HepG2 (cell line): ENCODE results near the gene FOXK2. TPM values are rescaled to one million over a fixed set of nuclear protein-coding genes. Genes with fewer than 3 reads are reported as not detected.
A peak's percentile ranks its signal among the peaks of the same experiment; 100 is the strongest.

Experiments
- AHR ChIP-seq: IDR thresholded peaks from 2 replicates; pipeline ENCODE4 v1.6.1; 2018; ENCODE audit warnings: missing genetic modification reagents, missing compliant biosample characterization
- NFRKB ChIP-seq: fragments of 450-650 bp; IDR thresholded peaks from 2 replicates; pipeline ENCODE4 v1.6.1; 2017
- NR2C2 ChIP-seq: sonication (generic); formaldehyde crosslinking; IDR thresholded peaks from 2 replicates; pipeline ENCODE4 v1.4.0; 2020; ENCODE audit warnings: missing genetic modification reagents, mild to moderate bottlenecking, moderate library complexity, borderline replicate concordance
- RAD51 ChIP-seq: fragments of 450-650 bp; IDR thresholded peaks from 2 replicates; pipeline ENCODE4 v1.6.1; 2016; ENCODE audit warnings: borderline replicate concordance
- RFXANK ChIP-seq: IDR thresholded peaks from 2 replicates; pipeline ENCODE4 v1.6.1; 2016
- ZBTB14 ChIP-seq: sonication (generic); formaldehyde crosslinking; IDR thresholded peaks from 2 replicates; pipeline ENCODE4 v1.4.0; 2020; ENCODE audit warnings: missing genetic modification reagents
- ZNF407 ChIP-seq: sonication (generic); formaldehyde crosslinking; IDR thresholded peaks from one replicate; pipeline ENCODE4 v1.5.1; 2020; ENCODE audit warnings: mild to moderate bottlenecking, missing genetic modification reagents; ENCODE audit errors: not compliant biosample characterization
- ZNF501 ChIP-seq: sonication (generic); formaldehyde crosslinking; IDR thresholded peaks from 2 replicates; pipeline ENCODE4 v1.5.1; 2020; ENCODE audit warnings: mild to moderate bottlenecking, moderate library complexity, missing genetic modification reagents
- polyA plus RNA-seq, 8 experiments: library from polyadenylated mRNA; depleted of rRNA in 3 of 8; stranded (reverse) in 7 of 8; unstranded in 1 of 8; fragments of >200 nt; fragmentation: Illumina TruSeq in 4 of 8; extraction: Trizol in 4 of 8; gene quantifications; 2 replicates each; pipeline versions ENCODE4 v1.2.1 to v1.2.3, GENCODE V29; 2011 to 2016; ENCODE audit warnings: low read depth in 4 of 8, missing spikeins in 1 of 8, mixed read lengths in 1 of 8; ENCODE audit not compliant: insufficient read depth in 1 of 8
- total RNA-seq, 5 experiments: library from RNA; depleted of rRNA; stranded (reverse); fragments of >200 nt; fragmentation: Illumina TruSeq; extraction: Trizol; gene quantifications; 2 replicates each; pipeline ENCODE4 v1.2.3, GENCODE V29; 2016; ENCODE audit warnings: low read depth in 1 of 5
- TF ChIP-seq, protein P1 (sequence below), 2 experiments: sonication (generic) in 1 of 2; formaldehyde crosslinking in 1 of 2; IDR thresholded peaks; 2 replicates each; pipeline versions ENCODE4 v1.4.0 to v1.6.1; 2016 to 2020; ENCODE audit warnings: borderline replicate concordance in 1 of 2, low read depth in 1 of 2, mild to moderate bottlenecking in 1 of 2, missing genetic modification reagents in 1 of 2
- TF ChIP-seq, protein P2 (sequence below): fragments of 450-650 bp; IDR thresholded peaks from 2 replicates; pipeline ENCODE4 v1.6.1; 2017; ENCODE audit warnings: mild to moderate bottlenecking

FOXK2 gene
- total and polyA plus RNA-seq, 2 of the 13 experiments (the other 11 are each of a cell fraction or from before 2014, with no cell fraction given): 67.1 to 67.2 TPM

- no peak for TF ChIP-seq RAD51
- no peak for TF ChIP-seq ZNF407 (CRISPR knock-in tag)
- TF ChIP-seq ZBTB14: peak; percentile 87
- peak; percentile 63; the same call in 1 of the 2 replicates for TF ChIP-seq NR2C2 (CRISPR knock-in tag)
- TF ChIP-seq, protein P1, sequence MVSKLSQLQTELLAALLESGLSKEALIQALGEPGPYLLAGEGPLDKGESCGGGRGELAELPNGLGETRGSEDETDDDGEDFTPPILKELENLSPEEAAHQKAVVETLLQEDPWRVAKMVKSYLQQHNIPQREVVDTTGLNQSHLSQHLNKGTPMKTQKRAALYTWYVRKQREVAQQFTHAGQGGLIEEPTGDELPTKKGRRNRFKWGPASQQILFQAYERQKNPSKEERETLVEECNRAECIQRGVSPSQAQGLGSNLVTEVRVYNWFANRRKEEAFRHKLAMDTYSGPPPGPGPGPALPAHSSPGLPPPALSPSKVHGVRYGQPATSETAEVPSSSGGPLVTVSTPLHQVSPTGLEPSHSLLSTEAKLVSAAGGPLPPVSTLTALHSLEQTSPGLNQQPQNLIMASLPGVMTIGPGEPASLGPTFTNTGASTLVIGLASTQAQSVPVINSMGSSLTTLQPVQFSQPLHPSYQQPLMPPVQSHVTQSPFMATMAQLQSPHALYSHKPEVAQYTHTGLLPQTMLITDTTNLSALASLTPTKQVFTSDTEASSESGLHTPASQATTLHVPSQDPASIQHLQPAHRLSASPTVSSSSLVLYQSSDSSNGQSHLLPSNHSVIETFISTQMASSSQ (IDR thresholded peaks at IDR 0.05; ENCODE audit: low read depth): no peak
- TF ChIP-seq, protein P1 (CRISPR knock-in tag; IDR thresholded peaks at IDR 0.05; ENCODE audit: borderline replicate concordance): no peak
- no peak for TF ChIP-seq AHR
- peak; percentile 57 for TF ChIP-seq ZNF501 (CRISPR knock-in tag)
- TF ChIP-seq RFXANK (CRISPR knock-in tag): no peak
- TF ChIP-seq, protein P2, sequence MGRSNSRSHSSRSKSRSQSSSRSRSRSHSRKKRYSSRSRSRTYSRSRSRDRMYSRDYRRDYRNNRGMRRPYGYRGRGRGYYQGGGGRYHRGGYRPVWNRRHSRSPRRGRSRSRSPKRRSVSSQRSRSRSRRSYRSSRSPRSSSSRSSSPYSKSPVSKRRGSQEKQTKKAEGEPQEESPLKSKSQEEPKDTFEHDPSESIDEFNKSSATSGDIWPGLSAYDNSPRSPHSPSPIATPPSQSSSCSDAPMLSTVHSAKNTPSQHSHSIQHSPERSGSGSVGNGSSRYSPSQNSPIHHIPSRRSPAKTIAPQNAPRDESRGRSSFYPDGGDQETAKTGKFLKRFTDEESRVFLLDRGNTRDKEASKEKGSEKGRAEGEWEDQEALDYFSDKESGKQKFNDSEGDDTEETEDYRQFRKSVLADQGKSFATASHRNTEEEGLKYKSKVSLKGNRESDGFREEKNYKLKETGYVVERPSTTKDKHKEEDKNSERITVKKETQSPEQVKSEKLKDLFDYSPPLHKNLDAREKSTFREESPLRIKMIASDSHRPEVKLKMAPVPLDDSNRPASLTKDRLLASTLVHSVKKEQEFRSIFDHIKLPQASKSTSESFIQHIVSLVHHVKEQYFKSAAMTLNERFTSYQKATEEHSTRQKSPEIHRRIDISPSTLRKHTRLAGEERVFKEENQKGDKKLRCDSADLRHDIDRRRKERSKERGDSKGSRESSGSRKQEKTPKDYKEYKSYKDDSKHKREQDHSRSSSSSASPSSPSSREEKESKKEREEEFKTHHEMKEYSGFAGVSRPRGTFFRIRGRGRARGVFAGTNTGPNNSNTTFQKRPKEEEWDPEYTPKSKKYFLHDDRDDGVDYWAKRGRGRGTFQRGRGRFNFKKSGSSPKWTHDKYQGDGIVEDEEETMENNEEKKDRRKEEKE: no peak
- no peak for TF ChIP-seq NFRKB
These were observed at the start of gene FOXK2 (continued) for GRCh38 chr17:82518826-82519810.
